ENCODE data around the gene MOB1B.

The MOB1B gene

GRCh38 chr4:70915874-70916559 lies 13.8 kb downstream of the MOB1B start:
- TF ChIP-seq ZFX (IDR thresholded peaks at IDR 0.05; ENCODE audit: borderline replicate concordance) (no peak), CTCF (IDR thresholded peaks at IDR 0.05) (no peak)
- no peak overlapping the region for H3K27ac ChIP-seq

GRCh38 chr4:70920592-70920991 lies 18.4 kb downstream of the MOB1B start:
- TF ChIP-seq CTCF (IDR thresholded peaks at IDR 0.05) = no peak
- no peak for TF ChIP-seq ZFX (IDR thresholded peaks at IDR 0.05; ENCODE audit: borderline replicate concordance)
- no peak overlapping the region for H3K27ac ChIP-seq

GRCh38 chr4:70925418-70925817 lies 23.2 kb downstream of the MOB1B start:
- H3K27ac ChIP-seq = no peak overlapping the region
- TF ChIP-seq CTCF (IDR thresholded peaks at IDR 0.05) (no peak), ZFX (IDR thresholded peaks at IDR 0.05; ENCODE audit: borderline replicate concordance) (no peak)

- TF ChIP-seq ZFX (IDR thresholded peaks at IDR 0.05; ENCODE audit: borderline replicate concordance) = no peak
- TF ChIP-seq CTCF (IDR thresholded peaks at IDR 0.05) = no peak
- H3K27ac ChIP-seq = no peak overlapping the region
Measured at GRCh38 chr4:70925899-70926635, 23.9 kb downstream of the MOB1B start.

GRCh38 chr4:70927502-70928137 lies 25.5 kb downstream of the MOB1B start:
- no peak for TF ChIP-seq ZFX (IDR thresholded peaks at IDR 0.05; ENCODE audit: borderline replicate concordance)
- TF ChIP-seq CTCF (IDR thresholded peaks at IDR 0.05) = no peak

GRCh38 chr4:70930530-70931256 lies 28.5 kb downstream of the MOB1B start:
- no peak overlapping the region for H3K27ac ChIP-seq
- TF ChIP-seq ZFX (IDR thresholded peaks at IDR 0.05; ENCODE audit: borderline replicate concordance) (no peak), CTCF (IDR thresholded peaks at IDR 0.05) (no peak)

More at GRCh38 chr4:70927502-70928137, 25.5 kb downstream of the MOB1B start:
- no peak overlapping the region for H3K27ac ChIP-seq
